Loucy (cell line): ENCODE measurements around the gene FAM151A.

Experiments
- H2AFZ ChIP-seq: fragments of 200-600 bp; sonication (generic); 2 replicates; pipeline ENCODE4 v1.6.0; 2016; ENCODE audit warnings: antibody characterized with exemption, mild to moderate bottlenecking, low read length, moderate library complexity
- H3F3A ChIP-seq: fragments of 200-600 bp; 2 replicates; pipeline ENCODE4 v1.6.0; 2016; ENCODE audit warnings: antibody characterized with exemption, low read depth, mild to moderate bottlenecking
- H3K27me3 ChIP-seq: fragments of 200-600 bp; sonication (generic); 2 replicates; pipeline ENCODE4 v1.6.1; 2014; ENCODE audit warnings: low read length, mild to moderate bottlenecking; ENCODE audit not compliant: insufficient read depth, poor library complexity, severe bottlenecking
- H3K36me3 ChIP-seq: fragments of 200-600 bp; sonication (generic); 2 replicates; pipeline ENCODE4 v1.6.1; 2016; ENCODE audit warnings: low read length; ENCODE audit not compliant: insufficient read depth
- H3K4me1 ChIP-seq: fragments of 200-600 bp; sonication (generic); 2 replicates; pipeline ENCODE4 v1.5.1; 2014; ENCODE audit warnings: low read length, mild to moderate bottlenecking; ENCODE audit not compliant: insufficient read depth, poor library complexity, severe bottlenecking
- H3K4me2 ChIP-seq: fragments of 200-600 bp; sonication (generic); 2 replicates; pipeline ENCODE4 v1.6.0; 2014; ENCODE audit warnings: antibody characterized with exemption, low read length, low read depth, mild to moderate bottlenecking; ENCODE audit not compliant: poor library complexity, severe bottlenecking
- H3K4me3 ChIP-seq: fragments of 200-600 bp; sonication (generic); 2 replicates; pipeline ENCODE4 v1.5.1; 2014; ENCODE audit warnings: low read length, mild to moderate bottlenecking, mixed read lengths; ENCODE audit not compliant: poor library complexity, severe bottlenecking
- H3K79me2 ChIP-seq: fragments of 200-600 bp; sonication (generic); 2 replicates; pipeline ENCODE4 v1.6.1; 2014; ENCODE audit warnings: low read length; ENCODE audit not compliant: insufficient read depth
- H3K9ac ChIP-seq: fragments of 200-600 bp; sonication (generic); 2 replicates; pipeline ENCODE4 v1.6.0; 2014; ENCODE audit warnings: mild to moderate bottlenecking, low read depth, low read length, moderate library complexity; ENCODE audit not compliant: poor library complexity, severe bottlenecking
- H3K9me2 ChIP-seq: fragments of 200-600 bp; sonication (generic); replicated peaks from 2 replicates; pipeline ENCODE4 v1.6.1; 2016; ENCODE audit warnings: low read depth, low read length, mixed read lengths
- H3K9me3 ChIP-seq: fragments of 200-600 bp; sonication (generic); 2 replicates; pipeline ENCODE4 v1.6.1; 2014; ENCODE audit warnings: mild to moderate bottlenecking, antibody characterized with exemption, low read length, low read depth; ENCODE audit not compliant: insufficient read depth
- H4K20me1 ChIP-seq: fragments of 200-600 bp; sonication (generic); 2 replicates; pipeline ENCODE4 v1.6.0; 2014; ENCODE audit warnings: antibody characterized with exemption, low read length, mild to moderate bottlenecking; ENCODE audit not compliant: insufficient read depth, poor library complexity, severe bottlenecking
- CTCF ChIP-seq: fragments of 200-600 bp; sonication (generic); conservative IDR thresholded peaks from 2 replicates; pipeline ENCODE4 v1.5.1; 2014; ENCODE audit warnings: mild to moderate bottlenecking, antibody characterized with exemption, low read length
- EZH2phosphoT487 ChIP-seq: fragments of 200-600 bp; IDR thresholded peaks from 2 replicates; pipeline ENCODE4 v1.6.1; 2018; ENCODE audit warnings: antibody characterized with exemption, mild to moderate bottlenecking, moderate library complexity, borderline replicate concordance

FAM151A gene

DNA sequence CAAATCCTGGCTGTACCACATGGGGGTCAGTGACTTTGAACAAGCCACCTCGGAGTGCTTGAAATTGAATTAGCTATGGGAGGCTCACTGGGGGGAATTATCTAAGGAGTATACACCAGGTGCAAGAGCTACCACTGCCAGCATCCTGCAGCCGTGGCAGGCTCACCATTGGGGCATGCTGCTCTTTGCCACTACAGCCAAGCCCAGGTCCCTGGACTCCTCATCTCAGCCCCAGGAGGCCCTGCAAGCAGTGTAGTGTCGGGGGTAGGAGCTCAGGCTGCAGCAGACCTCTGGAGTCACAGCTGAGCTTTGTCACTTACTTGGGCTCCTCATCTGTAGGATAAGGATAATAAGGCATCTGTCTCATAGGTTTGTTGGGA is 40.0 kb downstream of the FAM151A start:
- Histone ChIP-seq H3K4me2 (no peak overlapping the region), H3K79me2 (no peaks in the 10 kb centered on the region), H3K9me2 (no peaks in the 10 kb centered on the region), H3K4me1 (peaks cover 8% of the 10 kb centered on the region), H3K4me3 (no peak overlapping the region), H3K9ac (no peak overlapping the region), H3K27me3 (no peaks in the 10 kb centered on the region), H3K36me3 (no peaks in the 10 kb centered on the region), H3F3A (no peaks in the 10 kb centered on the region), H3K9me3 (no peaks in the 10 kb centered on the region), H4K20me1 (no peaks in the 10 kb centered on the region), H2AFZ (no peak overlapping the region)
- TF ChIP-seq CTCF (no peak), EZH2phosphoT487 (no peak)

DNA sequence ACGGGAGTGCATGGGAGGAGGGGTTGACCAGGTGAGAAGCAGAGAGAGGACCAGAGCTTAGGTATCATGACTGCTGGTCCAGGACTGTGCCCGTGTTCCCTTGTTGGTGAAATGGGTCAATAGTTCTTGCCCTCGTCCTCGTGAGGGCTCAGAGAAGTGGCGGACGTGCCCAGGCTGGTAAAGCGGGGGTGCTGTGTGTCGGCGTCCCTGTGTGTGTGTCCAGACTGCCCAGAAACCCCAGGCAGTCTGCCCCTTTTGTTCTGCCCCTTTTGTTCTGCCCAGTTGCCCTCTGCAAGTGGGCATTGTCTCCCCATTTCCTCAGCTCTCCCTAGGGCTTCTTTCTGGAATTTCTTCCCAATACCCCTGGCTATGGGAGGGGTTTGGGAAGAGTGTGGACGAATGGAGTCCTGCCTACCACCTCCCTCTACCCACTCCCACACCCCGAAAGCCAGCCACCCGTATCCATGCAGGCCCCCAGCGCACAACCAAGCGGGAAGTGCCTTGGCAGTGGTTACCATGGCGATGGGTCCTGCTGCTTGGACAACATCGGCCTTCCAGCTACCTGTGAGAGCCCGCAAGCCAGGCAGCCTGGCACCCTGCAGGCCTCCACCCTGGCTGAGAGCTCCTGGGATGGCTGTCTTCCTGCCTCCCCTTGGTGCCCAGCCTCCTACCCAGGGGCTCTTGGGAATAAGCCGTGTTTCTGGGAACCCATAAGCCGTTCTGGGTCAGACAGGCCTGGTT is 40.6 kb downstream of the FAM151A start:
- H3K36me3 ChIP-seq: no peaks in the 10 kb centered on the region
- no peaks in the 10 kb centered on the region for H3F3A ChIP-seq
- no peaks in the 10 kb centered on the region for H3K79me2 ChIP-seq
- H3K4me1 ChIP-seq: peaks cover 4% of the 10 kb centered on the region
- no peaks in the 10 kb centered on the region for H4K20me1 ChIP-seq
- no peak overlapping the region for H3K4me2 ChIP-seq
- H2AFZ ChIP-seq: no peak overlapping the region
- TF ChIP-seq CTCF (no peak), EZH2phosphoT487 (no peak)
- H3K4me3 ChIP-seq: no peak overlapping the region
- H3K9me3 ChIP-seq: no peaks in the 10 kb centered on the region
- no peak overlapping the region for H3K9ac ChIP-seq
- H3K9me2 ChIP-seq: no peaks in the 10 kb centered on the region
- no peaks in the 10 kb centered on the region for H3K27me3 ChIP-seq

- peaks cover 7% of the 10 kb centered on the region for H3K4me1 ChIP-seq
- no peak overlapping the region for H2AFZ ChIP-seq
- H3K4me3 ChIP-seq: no peak overlapping the region
- TF ChIP-seq EZH2phosphoT487: no peak
- no peak for TF ChIP-seq CTCF
- no peak overlapping the region for H3K9ac ChIP-seq
- H3K9me3 ChIP-seq: no peaks in the 10 kb centered on the region
- no peaks in the 10 kb centered on the region for H4K20me1 ChIP-seq
- H3K36me3 ChIP-seq: no peaks in the 10 kb centered on the region
- H3K4me2 ChIP-seq: no peak overlapping the region
- H3K27me3 ChIP-seq: no peaks in the 10 kb centered on the region
- H3K9me2 ChIP-seq: no peaks in the 10 kb centered on the region
- no peaks in the 10 kb centered on the region for H3F3A ChIP-seq
- no peaks in the 10 kb centered on the region for H3K79me2 ChIP-seq
Measured at GRCh38 chr1:54581621-54582035, 41.7 kb downstream of the FAM151A start.
